ENCODE results near the gene SEMA4A. TPM values are rescaled to one million over a fixed set of nuclear protein-coding genes. Genes with fewer than 3 reads are reported as not detected.
"Not testable (repeated sequence)": the region's sequence is repeated elsewhere in the genome, so short reads cannot be mapped to it uniquely, and the experiment has no call there.

SEMA4A gene
- polyA plus RNA-seq (2013, experiment 1 of 2; ENCODE audit: insufficient read length), result 0.81 TPM
- polyA plus RNA-seq (2013, experiment 2 of 2; ENCODE audit: insufficient read length), result 1.1 TPM

- no peak for DNase-seq
These were observed at the start of gene SEMA4A for GRCh38 chr1:156153362-156153761. Gene SEMA4A (plus strand): TSS chr1:156153585. CDS start chr1:156154579, 994 bp downstream.

- DNase-seq, result peak; percentile 90
These were observed 49.1 kb upstream of the SEMA4A start for GRCh38 chr1:156104065-156104810.

GRCh38 chr1:156104861-156105832 is 48.2 kb upstream of the SEMA4A start:
- DNase-seq, result peak; percentile 86

- DNase-seq, result peak; percentile 83
These were observed 46.5 kb upstream of the SEMA4A start for GRCh38 chr1:156106624-156107488.

- no peak for DNase-seq
These were observed 45.3 kb upstream of the SEMA4A start for GRCh38 chr1:156108057-156108456.

DNA sequence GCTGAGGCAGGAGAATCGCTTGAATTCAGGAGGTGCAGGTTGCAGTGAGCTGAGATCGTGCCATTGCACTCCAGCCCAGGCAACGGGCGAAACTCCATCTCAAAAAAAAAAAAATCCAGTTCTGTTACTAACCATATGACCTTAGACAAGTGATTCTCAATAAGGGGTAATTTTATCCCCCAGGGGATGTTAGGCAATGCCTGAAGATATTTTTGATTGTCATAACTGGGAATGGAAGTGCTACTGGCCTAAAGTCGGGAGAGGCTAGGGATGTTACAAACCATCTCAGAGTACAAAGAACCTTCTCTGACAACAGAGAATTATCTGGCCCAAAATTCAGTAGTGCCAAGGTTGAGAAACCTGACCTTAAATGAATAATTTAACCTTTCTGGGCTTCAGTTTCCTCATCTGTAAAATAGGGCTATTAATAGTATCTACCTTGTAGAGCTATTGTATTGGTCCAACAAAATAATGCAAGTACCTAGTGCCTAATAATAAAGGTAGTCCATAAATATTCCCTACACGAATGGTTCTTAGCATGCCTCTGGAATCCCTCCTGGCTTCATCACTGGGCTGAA is 44.6 kb upstream of the SEMA4A start:
- DNase-seq, result no peak

DNA sequence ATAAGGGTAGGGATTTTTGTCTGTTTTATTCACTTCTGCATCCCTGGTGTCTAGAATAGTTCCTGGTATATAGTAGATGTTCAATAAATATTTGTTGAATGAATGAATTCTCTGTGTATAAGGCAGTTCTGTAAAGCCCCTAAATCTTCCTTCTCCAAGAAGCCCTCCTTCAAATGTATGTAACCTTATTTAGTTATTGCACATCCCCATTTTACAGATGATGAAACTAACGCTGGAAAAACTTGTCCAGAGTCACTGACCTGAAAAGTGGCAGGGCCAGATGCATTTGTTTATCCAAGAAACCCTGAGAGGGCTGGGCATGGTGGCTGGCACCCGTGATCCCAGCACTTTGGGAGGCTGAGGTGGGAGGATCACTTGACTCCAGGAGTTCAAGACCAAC is 43.1 kb upstream of the SEMA4A start:
- no peak for DNase-seq

GRCh38 chr1:156111355-156111962 is 41.9 kb upstream of the SEMA4A start:
- peak; percentile 50 for DNase-seq

GRCh38 chr1:156112276-156113137 is 40.9 kb upstream of the SEMA4A start:
- DNase-seq, result no peak

GRCh38 chr1:156113282-156113950 is 40.0 kb upstream of the SEMA4A start:
- peak; percentile 77 for DNase-seq

DNA sequence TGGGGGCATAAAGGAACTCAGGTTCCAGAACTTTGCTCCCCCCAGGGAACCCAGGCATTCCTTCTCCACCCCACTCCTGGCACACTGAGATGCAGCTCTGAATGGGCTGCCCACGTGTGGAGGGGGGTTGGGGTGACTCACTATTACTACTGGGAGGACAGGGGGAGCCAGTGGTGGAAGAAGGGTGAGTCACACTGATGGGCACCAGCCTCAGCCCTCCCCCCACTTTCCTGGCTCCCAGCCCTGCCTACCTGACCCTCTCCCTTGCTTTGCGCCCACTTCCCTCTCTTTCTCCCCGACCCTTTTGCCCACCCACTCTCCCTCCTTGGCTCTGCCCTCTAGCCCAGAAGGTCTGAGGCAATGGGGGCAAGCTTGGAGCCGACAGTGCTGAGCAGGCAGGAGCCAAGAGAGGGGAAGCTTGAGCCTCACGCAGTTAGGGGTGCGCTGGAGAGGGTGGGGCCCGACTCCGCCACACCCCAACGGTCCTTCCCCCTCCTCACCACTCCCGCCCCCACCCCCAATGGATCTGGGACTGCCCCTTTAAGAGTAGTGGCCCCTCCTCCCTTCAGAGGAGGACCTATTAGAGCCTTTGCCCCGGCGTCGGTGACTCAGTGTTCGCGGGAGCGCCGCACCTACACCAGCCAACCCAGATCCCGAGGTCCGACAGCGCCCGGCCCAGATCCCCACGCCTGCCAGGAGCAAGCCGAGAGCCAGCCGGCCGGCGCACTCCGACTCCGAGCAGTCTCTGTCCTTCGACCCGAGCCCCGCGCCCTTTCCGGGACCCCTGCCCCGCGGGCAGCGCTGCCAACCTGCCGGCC is 39.1 kb upstream of the SEMA4A start, which contains the start of gene LMNA:
TSS of gene LMNA (plus strand) at position 611 of the 818 bp plus-strand sequence. CDS start 208 bp downstream, outside the sequence.
- DNase-seq, result peak; percentile 98

DNA sequence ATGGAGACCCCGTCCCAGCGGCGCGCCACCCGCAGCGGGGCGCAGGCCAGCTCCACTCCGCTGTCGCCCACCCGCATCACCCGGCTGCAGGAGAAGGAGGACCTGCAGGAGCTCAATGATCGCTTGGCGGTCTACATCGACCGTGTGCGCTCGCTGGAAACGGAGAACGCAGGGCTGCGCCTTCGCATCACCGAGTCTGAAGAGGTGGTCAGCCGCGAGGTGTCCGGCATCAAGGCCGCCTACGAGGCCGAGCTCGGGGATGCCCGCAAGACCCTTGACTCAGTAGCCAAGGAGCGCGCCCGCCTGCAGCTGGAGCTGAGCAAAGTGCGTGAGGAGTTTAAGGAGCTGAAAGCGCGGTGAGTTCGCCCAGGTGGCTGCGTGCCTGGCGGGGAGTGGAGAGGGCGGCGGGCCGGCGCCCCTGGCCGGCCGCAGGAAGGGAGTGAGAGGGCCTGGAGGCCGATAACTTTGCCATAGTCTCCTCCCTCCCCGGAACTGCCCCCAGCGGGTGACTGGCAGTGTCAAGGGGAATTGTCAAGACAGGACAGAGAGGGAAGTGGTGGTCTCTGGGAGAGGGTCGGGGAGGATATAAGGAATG is 38.4 kb upstream of the SEMA4A start:
- DNase-seq, result no peak

GRCh38 chr1:156115514-156116374 is 37.6 kb upstream of the SEMA4A start:
- peak; percentile 65 for DNase-seq

- not testable (repeated sequence) for DNase-seq
These were observed 36.7 kb upstream of the SEMA4A start for GRCh38 chr1:156116731-156117130.

GRCh38 chr1:156117414-156118176 is 35.8 kb upstream of the SEMA4A start:
- no peak for DNase-seq

- no peak for DNase-seq
These were observed 35.1 kb upstream of the SEMA4A start for GRCh38 chr1:156118177-156118868.

Measured in fibroblast of skin of scalp (primary cell).